SK-N-SH (cell line): ENCODE results near the gene NAT9. TPM values are rescaled to one million over a fixed set of nuclear protein-coding genes. Genes with fewer than 3 reads are reported as not detected.

ENCODE experiments used
- CTCF ChIA-PET: fragments of 300-600, 350-600 bp; formaldehyde crosslinking; extraction: SDS; loops from one replicate; lab custom pipeline; 2021; lab: Yijun Ruan, JAX
- POLR2A ChIA-PET: fragments of 350-600 bp; sonication (Branson Sonifier 250); formaldehyde crosslinking; extraction: SDS; loops from one replicate; lab custom pipeline; 2020; ENCODE audit warnings: antibody characterized with exemption, inconsistent platforms; lab: Yijun Ruan, JAX
- DNase-seq: peaks from one replicate; pipeline ENCODE4 v3.0.0; 2012
- H2AFZ ChIP-seq: fragments of 200-600 bp; sonication (generic); 2 replicates; pipeline ENCODE4 v1.8.1; 2016; ENCODE audit warnings: antibody characterized with exemption, mild to moderate bottlenecking, low read depth
- H3F3A ChIP-seq: fragments of 200-600 bp; sonication (generic); replicated peaks from 2 replicates; pipeline ENCODE3; 2016; ENCODE audit warnings: antibody characterized with exemption, mild to moderate bottlenecking; ENCODE audit not compliant: insufficient read depth
- H3K27ac ChIP-seq, 2 experiments: fragments of 200-500 bp in 1 of 2; fragments of 200-600 bp in 1 of 2; sonication (Bioruptor generic) in 1 of 2; sonication (generic), shearing (Covaris generic) in 1 of 2; 2 replicates each; pipeline versions ENCODE4 v1.5.1 to v1.6.1; 2014 to 2016; ENCODE audit warnings: low read depth in 2 of 2, inconsistent platforms in 1 of 2, low read length in 1 of 2, mild to moderate bottlenecking in 1 of 2, mixed read lengths in 1 of 2
- H3K27me3 ChIP-seq: fragments of 200-600 bp; sonication (generic), shearing (Covaris generic); 2 replicates; pipeline ENCODE4 v1.6.1; 2016; ENCODE audit warnings: mixed run types; ENCODE audit not compliant: insufficient read depth
- H3K36me3 ChIP-seq, 2 experiments: fragments of 200-500 bp in 1 of 2; fragments of 200-600 bp in 1 of 2; sonication (Bioruptor generic) in 1 of 2; sonication (generic) in 1 of 2; replicated peaks in 1 of 2; 2 replicates each; pipeline versions ENCODE3 to v1.5.1; 2014 to 2016; ENCODE audit warnings: low read length in 1 of 2, mild to moderate bottlenecking in 1 of 2; ENCODE audit not compliant: insufficient read depth in 2 of 2, control insufficient read depth in 1 of 2
- H3K4me1 ChIP-seq, 2 experiments: fragments of 200-500 bp in 1 of 2; fragments of 200-600 bp in 1 of 2; sonication (Bioruptor generic) in 1 of 2; sonication (generic), shearing (Covaris generic) in 1 of 2; 2 replicates each; pipeline versions ENCODE4 v1.5.1 to v1.6.1; 2014 to 2016; ENCODE audit warnings: low read depth in 1 of 2, low read length in 1 of 2, mixed run types in 1 of 2; ENCODE audit not compliant: insufficient read depth in 2 of 2, control insufficient read depth in 1 of 2
- H3K4me2 ChIP-seq: fragments of 200-600 bp; sonication (generic), shearing (Covaris generic); 2 replicates; pipeline ENCODE4 v1.6.1; 2017; ENCODE audit warnings: mixed run types
- H3K4me3 ChIP-seq, 2 experiments: fragments of 200-500 bp in 1 of 2; fragments of 200-600 bp in 1 of 2; sonication (Bioruptor generic) in 1 of 2; sonication (generic), shearing (Covaris generic) in 1 of 2; 2 replicates each; pipeline versions ENCODE4 v1.5.1 to v1.8.1; 2014 to 2016; ENCODE audit warnings: low read depth in 2 of 2, inconsistent platforms in 1 of 2, low read length in 1 of 2, mild to moderate bottlenecking in 1 of 2, mixed read lengths in 1 of 2, moderate library complexity in 1 of 2
- H3K79me2 ChIP-seq: fragments of 200-600 bp; sonication (generic); 2 replicates; pipeline ENCODE4 v1.8.1; 2017; ENCODE audit warnings: mild to moderate bottlenecking; ENCODE audit not compliant: insufficient read depth
- H3K9ac ChIP-seq: fragments of 200-600 bp; sonication (generic); 2 replicates; pipeline ENCODE4 v1.6.1; 2017; ENCODE audit warnings: mixed run types
- H3K9me2 ChIP-seq: fragments of 200-600 bp; sonication (generic); 2 replicates; pipeline ENCODE4 v1.6.1; 2017; ENCODE audit warnings: mixed run types
- H3K9me3 ChIP-seq: fragments of 200-600 bp; sonication (generic); 2 replicates; pipeline ENCODE4 v1.6.1; 2017; ENCODE audit warnings: mixed run types, mild to moderate bottlenecking, moderate library complexity
- H4K20me1 ChIP-seq: fragments of 200-600 bp; sonication (generic); 2 replicates; pipeline ENCODE4 v1.6.1; 2017; ENCODE audit warnings: mild to moderate bottlenecking, mixed run types; ENCODE audit not compliant: insufficient read depth
- CHD2 ChIP-seq: fragments of 150-350 bp; IDR thresholded peaks from 2 replicates; pipeline ENCODE4 v1.6.1; 2018; ENCODE audit warnings: low read length; ENCODE audit not compliant: partially characterized antibody
- CTCF ChIP-seq: fragments of 200-600 bp; sonication (generic); IDR thresholded peaks from 2 replicates; pipeline ENCODE4 v1.6.1; 2017; ENCODE audit warnings: antibody characterized with exemption, mild to moderate bottlenecking, moderate library complexity
- GABPA ChIP-seq: IDR thresholded peaks from 2 replicates; pipeline ENCODE4 v1.4.0; 2012; ENCODE audit warnings: low read depth, mild to moderate bottlenecking
- GATA2 ChIP-seq: sonication (generic); formaldehyde crosslinking; IDR thresholded peaks from 2 replicates; pipeline ENCODE4 v1.5.0; 2020; ENCODE audit warnings: mild to moderate bottlenecking, missing genetic modification reagents
- MXI1 ChIP-seq: IDR thresholded peaks from 2 replicates; pipeline ENCODE4 v1.6.1; 2012; ENCODE audit warnings: mild to moderate bottlenecking, low read depth, low read length, improper control_type of control experiment
- NRF1 ChIP-seq: IDR thresholded peaks from 2 replicates; pipeline ENCODE4 v1.6.1; 2012; ENCODE audit warnings: low read depth, mild to moderate bottlenecking, low read length
- POLR2AphosphoS5 ChIP-seq: IDR thresholded peaks from 2 replicates; pipeline ENCODE4 v1.6.1; 2012; ENCODE audit warnings: low read depth, low read length
- RCOR1 ChIP-seq: fragments of 150-350 bp; IDR thresholded peaks from 2 replicates; pipeline ENCODE4 v1.6.1; 2017; ENCODE audit warnings: antibody characterized with exemption, low read length
- REST ChIP-seq: IDR thresholded peaks from 2 replicates; pipeline ENCODE4 v1.6.1; 2012; ENCODE audit warnings: mild to moderate bottlenecking, low read depth, low read length, moderate library complexity
- RFX5 ChIP-seq: IDR thresholded peaks from 2 replicates; pipeline ENCODE4 v1.6.1; 2012; ENCODE audit warnings: mild to moderate bottlenecking, improper control_type of control experiment, low read length
- RXRA ChIP-seq: IDR thresholded peaks from 2 replicates; pipeline ENCODE4 v1.4.0; 2012; ENCODE audit warnings: low read depth, mild to moderate bottlenecking, borderline replicate concordance
- SMC3 ChIP-seq: IDR thresholded peaks from 2 replicates; pipeline ENCODE4 v1.6.1; 2012; ENCODE audit warnings: low read depth, low read length, improper control_type of control experiment
- TAF1 ChIP-seq: IDR thresholded peaks from 2 replicates; pipeline ENCODE4 v1.6.1; 2012; ENCODE audit warnings: low read depth, mild to moderate bottlenecking, low read length, moderate library complexity, borderline replicate concordance
- TCF12 ChIP-seq: IDR thresholded peaks from 2 replicates; pipeline ENCODE4 v1.4.0; 2012
- TEAD4 ChIP-seq: IDR thresholded peaks from 2 replicates; pipeline ENCODE4 v1.4.0; 2012; ENCODE audit warnings: mild to moderate bottlenecking, borderline replicate concordance; ENCODE audit not compliant: insufficient read depth
- USF1 ChIP-seq: IDR thresholded peaks from 2 replicates; pipeline ENCODE4 v1.4.0; 2012; ENCODE audit warnings: low read depth, borderline replicate concordance
- YY1 ChIP-seq: IDR thresholded peaks from 2 replicates; pipeline ENCODE4 v1.4.0; 2012; ENCODE audit warnings: low read depth, mild to moderate bottlenecking
- ZBTB33 ChIP-seq: IDR thresholded peaks from 2 replicates; pipeline ENCODE4 v1.4.0; 2012; ENCODE audit warnings: low read depth, borderline replicate concordance
- WGBS: methylation state at CpG from one replicate; pipeline ENCODE4 v1.1.6; 2017; ENCODE audit warnings: low lambda C conversion rate; 5-methylcytosine and 5-hydroxymethylcytosine counted together
- polyA plus RNA-seq, 3 experiments: library from polyadenylated mRNA; depleted of rRNA; stranded (reverse); fragments of >200 nt; gene quantifications; 2 replicates each; pipeline ENCODE4 v1.2.3, GENCODE V29; 2012
- TF ChIP-seq, protein P1 (sequence below): IDR thresholded peaks from 2 replicates; pipeline ENCODE4 v1.4.0; 2012; ENCODE audit warnings: low read depth

The NAT9 gene
- polyA plus RNA-seq, 1 of the 3 experiments (the other 2 are of a cell fraction), result 117 TPM

GRCh38 chr17:74740173-74740572, 36.0 kb downstream of the NAT9 start:
- H3K36me3 ChIP-seq, result no peaks in the 10 kb centered on the region
- CTCF ChIA-PET, result interaction anchor here (0.7 to 8.2 kb wide), 7 partner anchors 29 to 361 kb away, joined by 3 to 301 read pairs (median 4); partner anchors contain the start of gene CD300H
- WGBS, result 78% methylated on average over 6 of the region's 6 CpGs
- no peaks in the 10 kb centered on the region for H3K9me2 ChIP-seq
- H3K4me3 ChIP-seq, result no peak overlapping the region
- DNase-seq, result no peak
- no peaks in the 10 kb centered on the region for H3K9me3 ChIP-seq
- TF ChIP-seq RXRA (no peak), TEAD4 (no peak), REST (no peak)
- H3K27ac ChIP-seq, result no peak overlapping the region
- H3K4me2 ChIP-seq, result no peak overlapping the region
- H4K20me1 ChIP-seq, result no peaks in the 10 kb centered on the region
- no peaks in the 10 kb centered on the region for H3K79me2 ChIP-seq
- H3K9ac ChIP-seq, result no peak overlapping the region
- peaks cover 4% of the 10 kb centered on the region for H3F3A ChIP-seq
- H2AFZ ChIP-seq, result no peak overlapping the region
- peaks cover 42% of the 10 kb centered on the region for H3K27me3 ChIP-seq
- peaks cover 0 to 3% of the 10 kb centered on the region in 2 experiments; a peak in 1 of 4 replicates for H3K4me1 ChIP-seq
- POLR2A ChIA-PET, result no interaction called here

DNA sequence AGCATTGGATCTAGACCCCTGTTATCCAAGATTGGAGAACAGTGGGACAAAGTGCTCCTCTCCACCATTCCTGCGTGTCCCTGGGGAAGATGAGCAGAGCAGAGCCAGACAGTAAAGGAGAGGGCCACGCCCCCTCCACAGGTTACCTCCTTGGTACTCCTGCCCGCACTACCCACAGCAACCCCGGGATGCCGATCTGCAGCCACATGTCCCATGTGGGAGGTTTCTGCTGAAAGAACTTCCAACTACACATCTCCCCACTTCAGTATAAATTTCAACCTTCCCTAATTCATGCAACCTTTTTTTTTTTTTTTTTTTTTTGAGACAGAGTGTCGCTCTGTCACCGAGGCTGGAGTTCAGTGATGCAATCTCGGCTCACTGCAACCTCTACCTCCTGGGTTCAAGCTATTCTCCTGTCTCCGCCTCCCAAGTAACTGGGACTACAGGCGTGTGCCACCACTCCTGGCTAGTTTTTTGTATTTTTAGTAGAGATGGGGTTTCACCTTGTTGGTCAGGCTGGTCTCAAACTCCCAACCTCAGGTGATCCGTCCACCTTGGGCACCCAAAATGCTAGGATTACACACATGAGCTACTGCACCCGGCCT, 36.8 kb downstream of the NAT9 start:
- POLR2A ChIA-PET, result no interaction called here
- peaks cover 50% of the 10 kb centered on the region for H3K27me3 ChIP-seq
- no peak overlapping the region for H2AFZ ChIP-seq
- no peak overlapping the region for H3K9ac ChIP-seq
- no peaks in the 10 kb centered on the region for H4K20me1 ChIP-seq
- H3K4me2 ChIP-seq, result no peak overlapping the region
- CTCF ChIA-PET, result interaction anchor here (0.7 to 8.2 kb wide), 14 partner anchors 30 to 360 kb away, joined by 3 to 301 read pairs (median 10); partner anchors contain the start of genes CD300H and CD300LD
- no peaks in the 10 kb centered on the region for H3K9me3 ChIP-seq
- H3K9me2 ChIP-seq, result no peaks in the 10 kb centered on the region
- no peaks in the 10 kb centered on the region for H3K79me2 ChIP-seq
- no peaks in the 10 kb centered on the region for H3K36me3 ChIP-seq
- no peak for DNase-seq
- no peak overlapping the region for H3K27ac ChIP-seq
- H3K4me1 ChIP-seq, result no peaks in the 10 kb centered on the region; a peak in 1 of 4 replicates
- TF ChIP-seq RFX5 (no peak), USF1 (no peak), NRF1 (no peak), TEAD4 (no peak), POLR2AphosphoS5 (no peak), CHD2 (no peak), TAF1 (no peak), SMC3 (no peak), ZBTB33 (no peak), TCF12 (no peak), GABPA (no peak), RCOR1 (no peak), GATA2 (CRISPR knock-in tag) (no peak), MXI1 (no peak), YY1 (no peak), CTCF (no peak)
- TF ChIP-seq, protein P1, sequence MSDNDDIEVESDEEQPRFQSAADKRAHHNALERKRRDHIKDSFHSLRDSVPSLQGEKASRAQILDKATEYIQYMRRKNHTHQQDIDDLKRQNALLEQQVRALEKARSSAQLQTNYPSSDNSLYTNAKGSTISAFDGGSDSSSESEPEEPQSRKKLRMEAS, result no peak
- H3K4me3 ChIP-seq, result no peak overlapping the region
- 67% methylated on average over 12 of the region's 12 CpGs for WGBS
- peaks cover 4% of the 10 kb centered on the region for H3F3A ChIP-seq
